HTR-8/SVneo (cell line): ENCODE results near the gene SMG1.
"Not testable (repeated sequence)": the region's sequence is repeated elsewhere in the genome, so short reads cannot be mapped to it uniquely, and the experiment has no call there.

ENCODE experiments used
- DNase-seq: peaks from one replicate; pipeline ENCODE4 v3.0.0; 2011; ENCODE audit warnings: low spot score, mixed read lengths; ENCODE audit not compliant: insufficient read length
- FAIRE-seq: peaks from 2 replicates; lab custom pipeline; 2011; peaks lifted over from hg19 to GRCh38; lab: Jason Lieb, UNC

Gene SMG1

DNA sequence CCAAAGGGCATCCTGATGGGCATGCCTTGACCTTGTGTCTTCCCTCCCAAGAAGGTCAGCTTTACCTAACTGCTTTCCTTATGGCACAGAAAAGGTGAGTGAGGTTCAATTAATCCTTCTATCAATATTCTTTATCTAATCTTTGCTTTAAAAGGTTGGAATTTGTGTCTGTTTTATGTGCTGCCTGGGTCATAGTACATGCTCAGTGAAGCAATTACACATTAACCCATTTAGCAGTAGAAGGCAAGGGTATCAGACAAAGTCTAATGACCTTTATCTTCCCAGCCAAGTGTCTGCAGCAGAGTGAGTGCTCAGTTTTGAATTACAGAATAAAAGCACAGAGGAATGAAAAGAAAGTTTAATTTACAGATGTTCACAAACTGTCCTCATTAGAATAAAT is 63.3 kb downstream of the SMG1 start:
- not testable (repeated sequence) for FAIRE-seq, DNase-seq

DNA sequence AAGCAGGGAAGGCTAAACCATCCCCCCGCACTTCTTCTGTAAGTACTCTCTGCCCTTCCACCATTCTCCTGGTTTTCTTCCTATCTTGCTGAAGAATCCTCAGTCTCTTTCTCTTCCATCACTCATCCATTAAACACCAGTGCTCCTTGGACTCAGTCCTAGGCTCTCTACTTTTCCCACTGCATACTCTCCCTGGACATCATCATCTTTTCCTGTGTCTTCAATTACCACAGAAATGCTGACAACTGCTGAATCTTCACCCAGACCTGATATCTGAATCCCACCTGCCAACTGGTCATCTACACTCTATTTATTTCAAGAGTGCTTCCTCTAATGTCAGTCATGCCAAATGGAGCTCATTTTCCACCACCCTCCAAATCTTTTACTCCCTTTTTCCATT is 71.0 kb downstream of the SMG1 start:
- no peak for DNase-seq
- no peak for FAIRE-seq

GRCh38 chr16:18853694-18854093 is 72.5 kb downstream of the SMG1 start:
- DNase-seq = no peak
- no peak for FAIRE-seq

DNA sequence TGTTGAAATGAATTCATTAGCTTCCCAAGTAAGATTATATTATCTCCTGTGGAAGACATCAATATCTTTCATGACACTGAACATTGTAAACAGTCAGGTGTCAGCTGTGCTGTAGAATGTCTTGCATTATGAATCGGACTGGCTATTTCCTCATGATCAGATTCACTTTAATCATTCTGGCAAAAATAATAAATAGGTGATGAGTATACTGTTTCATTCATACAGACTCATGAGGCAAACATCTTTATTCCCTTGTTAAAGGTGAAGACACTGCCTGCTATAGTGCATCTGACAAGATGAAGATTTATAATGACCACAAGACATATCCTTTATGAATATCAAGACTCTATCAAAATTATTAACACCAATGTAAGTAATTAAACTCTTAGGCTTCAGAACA is 73.6 kb downstream of the SMG1 start:
- DNase-seq (no peak), FAIRE-seq (no peak)

GRCh38 chr16:18846416-18846815 is 79.8 kb downstream of the SMG1 start:
- FAIRE-seq (no peak), DNase-seq (no peak)

- FAIRE-seq (no peak), DNase-seq (no peak)
Measured at GRCh38 chr16:18842565-18842964, 83.6 kb downstream of the SMG1 start.

DNA sequence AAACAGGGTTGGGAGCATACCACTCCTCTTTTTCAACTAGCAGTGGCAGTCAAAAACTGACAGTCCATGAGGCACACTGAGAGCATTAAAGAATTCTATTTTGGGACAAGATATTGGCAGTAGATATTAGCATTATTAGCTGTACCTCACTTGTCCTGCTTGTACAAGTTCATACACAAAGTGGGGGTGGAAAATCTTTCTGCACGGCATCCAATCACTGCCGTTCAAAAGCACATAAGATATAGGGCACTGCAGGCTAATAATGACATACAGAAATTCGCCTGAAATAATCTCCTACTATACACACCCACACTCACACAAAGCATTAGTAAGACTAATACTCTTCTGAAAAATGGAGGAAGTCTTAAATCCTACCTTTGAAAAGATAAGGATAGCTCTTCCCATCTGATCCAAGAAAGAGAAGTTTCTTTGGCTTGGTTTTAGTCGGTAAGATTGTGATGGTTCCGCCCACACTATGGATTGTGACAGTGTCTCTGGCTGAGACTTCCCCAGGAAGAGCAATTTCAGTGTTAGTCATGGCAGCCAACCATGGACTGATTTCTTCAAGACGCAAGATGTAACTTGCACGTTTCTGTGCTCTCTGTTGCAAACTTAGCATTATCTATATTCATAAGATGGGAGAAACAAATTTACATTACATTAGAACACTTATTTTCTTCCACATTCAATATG is 84.2 kb downstream of the SMG1 start:
- DNase-seq (no peak), FAIRE-seq (no peak)

DNA sequence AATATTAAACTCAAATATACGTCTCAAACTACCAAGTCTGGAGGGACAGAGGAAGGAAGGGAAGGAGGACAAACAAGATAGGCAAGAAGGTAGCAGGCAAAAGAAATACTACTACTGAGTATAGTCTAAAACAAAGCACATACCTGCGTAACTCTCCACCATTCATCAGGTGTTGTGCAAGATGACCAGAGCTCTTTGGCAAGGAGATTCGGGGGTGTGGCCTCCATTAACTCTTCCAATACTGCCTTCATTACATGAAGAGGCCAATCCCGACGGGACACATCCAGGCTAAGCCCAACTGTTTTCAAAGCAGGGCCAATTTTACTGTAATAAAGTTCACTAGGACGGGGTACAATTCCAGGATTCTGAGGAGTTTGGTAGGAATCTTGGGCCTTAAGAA is 86.7 kb downstream of the SMG1 start:
- no peak for DNase-seq
- FAIRE-seq = no peak

- FAIRE-seq = no peak
- DNase-seq = no peak
Measured at GRCh38 chr16:18836702-18837101, 89.5 kb downstream of the SMG1 start.

DNA sequence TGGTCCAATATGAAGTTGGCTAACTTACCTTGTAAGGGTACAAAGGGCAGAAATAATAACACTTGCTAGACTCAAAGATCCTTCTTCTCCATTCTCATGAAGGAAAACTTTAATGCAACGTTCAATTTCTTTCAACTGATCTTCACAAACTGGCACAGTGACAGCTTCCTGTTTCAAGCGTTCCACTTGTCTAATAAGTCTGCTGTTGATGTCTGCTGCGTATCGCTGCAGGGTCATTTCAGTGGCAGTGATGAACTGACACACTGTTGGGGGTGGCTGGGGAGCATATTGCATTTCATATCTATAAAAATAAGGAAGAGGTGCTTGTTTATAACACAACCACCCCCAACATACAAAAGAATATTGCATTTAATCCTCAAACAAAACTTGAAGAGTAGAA is 91.3 kb downstream of the SMG1 start:
- DNase-seq (no peak), FAIRE-seq (no peak)

DNA sequence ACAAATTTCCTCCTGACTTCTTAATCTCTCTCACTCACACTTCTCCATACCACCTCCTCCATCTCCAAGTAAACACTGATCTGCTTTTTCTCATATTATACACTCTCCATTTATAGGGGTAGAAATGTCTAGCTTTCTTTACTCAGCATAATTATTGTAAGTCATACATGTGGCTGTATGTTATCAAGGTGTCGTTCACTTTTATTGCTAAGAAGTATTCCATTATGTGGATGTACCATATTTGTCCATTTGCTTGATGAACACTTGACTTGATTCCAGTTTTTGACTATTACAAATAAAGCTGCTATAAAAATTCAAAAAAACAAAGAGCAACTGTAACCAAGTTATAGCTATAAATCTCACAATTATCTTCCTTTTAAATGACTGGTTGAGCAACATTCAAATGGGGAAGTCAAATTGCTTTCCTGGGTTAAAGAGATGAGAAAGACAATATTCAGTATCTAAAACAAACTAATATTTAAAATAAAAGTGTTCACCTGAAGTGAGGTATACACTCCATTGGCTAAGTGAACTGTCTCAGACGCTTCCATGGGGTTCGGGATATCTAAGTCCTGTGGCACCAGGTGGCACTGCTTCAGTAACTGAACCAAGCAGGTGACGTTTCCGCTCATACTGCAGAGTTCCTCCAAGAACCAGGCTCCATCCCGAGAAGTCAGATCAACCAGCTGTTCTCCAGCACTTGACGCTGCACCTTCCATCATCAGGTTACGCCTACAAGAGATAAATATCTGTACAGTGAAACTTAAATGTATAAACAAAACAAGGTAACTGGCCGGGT is 92.3 kb downstream of the SMG1 start:
- FAIRE-seq (no peak), DNase-seq (no peak)

DNA sequence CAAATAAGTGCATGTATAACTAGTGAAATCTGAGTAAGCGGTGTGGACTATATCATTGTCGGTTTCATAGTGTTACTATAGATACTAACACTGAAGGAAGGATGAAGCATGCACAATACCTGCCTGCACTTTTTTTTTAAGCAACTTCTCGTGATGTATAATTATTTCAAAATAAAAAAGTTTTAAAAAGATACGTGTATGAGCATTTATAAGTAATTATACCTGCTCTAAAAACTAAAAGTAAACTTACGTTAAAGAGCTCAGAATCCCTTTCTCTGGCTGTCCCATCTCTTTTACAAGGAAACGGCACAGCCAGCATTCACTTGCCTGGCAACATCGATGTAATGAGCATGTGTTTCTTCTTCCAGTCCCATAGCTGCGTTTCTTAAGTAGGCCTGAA is 93.6 kb downstream of the SMG1 start:
- no peak for FAIRE-seq
- DNase-seq = no peak

DNA sequence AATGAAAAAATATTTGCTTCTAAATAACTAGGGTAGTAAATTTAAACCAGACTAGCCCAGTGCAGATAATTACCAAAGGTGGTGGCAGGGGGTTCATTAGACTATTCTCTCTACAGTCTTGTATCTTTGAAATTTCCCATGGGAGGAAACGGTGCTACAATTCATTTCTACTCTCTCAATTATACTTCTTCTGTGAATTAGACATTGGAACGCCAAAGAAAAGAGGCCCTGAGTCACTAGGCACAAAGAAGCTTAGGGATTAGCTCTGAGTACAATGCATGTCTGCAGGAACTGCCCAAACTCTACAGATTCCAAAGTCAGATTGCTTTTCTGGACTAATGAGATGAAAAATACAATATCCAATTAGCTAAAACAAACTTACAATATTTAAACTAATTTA is 94.2 kb downstream of the SMG1 start:
- no peak for DNase-seq
- no peak for FAIRE-seq

- DNase-seq (no peak), FAIRE-seq (no peak)
Measured at GRCh38 chr16:18829251-18829650, 97.0 kb downstream of the SMG1 start.

- no peak for FAIRE-seq
- DNase-seq = no peak
Measured at GRCh38 chr16:18827890-18828289, 98.3 kb downstream of the SMG1 start.

DNA sequence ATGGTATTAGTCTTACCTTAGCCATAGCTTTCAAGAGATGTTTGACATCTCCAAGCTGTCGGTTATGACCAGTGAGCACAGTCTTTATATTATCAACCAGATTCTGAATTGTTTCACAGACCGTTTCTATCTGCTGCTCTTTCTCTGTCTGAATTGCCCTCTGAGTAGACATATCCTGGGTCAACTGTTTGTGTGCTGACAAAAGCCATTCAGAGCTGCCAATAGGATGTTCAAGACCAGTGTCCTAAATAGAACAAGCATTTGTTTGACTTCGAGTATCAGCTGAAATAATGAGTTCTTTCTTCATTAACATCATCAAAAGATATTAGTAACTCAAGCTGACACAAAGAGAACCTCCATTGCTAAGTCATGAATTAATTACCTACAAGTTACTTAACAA is 109.9 kb downstream of the SMG1 start:
- no peak for DNase-seq
- no peak for FAIRE-seq

DNA sequence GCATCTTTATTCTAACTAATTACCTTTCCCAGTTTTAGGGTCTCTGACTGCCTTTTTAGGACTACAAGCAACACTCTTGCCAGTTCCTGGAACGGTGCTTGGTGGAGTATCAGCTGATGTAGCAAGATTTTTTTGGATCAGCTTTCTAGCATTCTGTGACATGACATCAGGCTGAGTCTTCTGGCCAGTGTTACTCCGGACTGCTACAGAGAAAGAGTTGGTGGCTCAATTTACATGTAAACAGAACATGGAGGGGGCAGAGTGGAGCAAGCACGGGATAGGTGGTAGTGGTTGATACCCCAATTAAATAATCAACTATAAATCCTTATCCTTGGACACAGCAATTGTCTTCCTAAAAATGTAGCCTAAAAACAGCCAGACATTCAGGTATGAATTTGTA is 114.3 kb downstream of the SMG1 start:
- no peak for DNase-seq
- FAIRE-seq = no peak

GRCh38 chr16:18809165-18809564 is 117.0 kb downstream of the SMG1 start:
- FAIRE-seq (no peak), DNase-seq (no peak)

- no peak for DNase-seq
- FAIRE-seq = no peak
Measured at GRCh38 chr16:18805257-18805773, 120.9 kb downstream of the SMG1 start.

DNA sequence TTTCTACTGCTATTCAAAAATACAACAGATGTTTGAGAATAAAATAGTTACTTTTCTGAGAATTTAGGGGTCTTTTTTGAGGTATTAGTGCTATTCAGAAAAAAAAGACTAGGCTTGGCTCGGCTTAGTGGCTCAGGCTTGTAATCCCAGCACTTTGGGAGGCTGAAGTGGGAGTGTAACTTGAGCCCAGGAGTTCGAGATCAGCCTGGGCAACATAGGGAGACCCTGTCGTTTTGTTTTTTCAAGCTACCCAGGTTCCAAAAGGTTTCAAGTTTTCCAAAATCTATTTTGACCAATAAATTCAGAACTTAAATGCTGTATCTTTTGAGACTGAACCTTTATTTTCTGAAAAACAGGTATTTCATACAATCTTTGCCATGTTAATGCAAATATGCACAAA is 121.7 kb downstream of the SMG1 start:
- FAIRE-seq = no peak
- no peak for DNase-seq

DNA sequence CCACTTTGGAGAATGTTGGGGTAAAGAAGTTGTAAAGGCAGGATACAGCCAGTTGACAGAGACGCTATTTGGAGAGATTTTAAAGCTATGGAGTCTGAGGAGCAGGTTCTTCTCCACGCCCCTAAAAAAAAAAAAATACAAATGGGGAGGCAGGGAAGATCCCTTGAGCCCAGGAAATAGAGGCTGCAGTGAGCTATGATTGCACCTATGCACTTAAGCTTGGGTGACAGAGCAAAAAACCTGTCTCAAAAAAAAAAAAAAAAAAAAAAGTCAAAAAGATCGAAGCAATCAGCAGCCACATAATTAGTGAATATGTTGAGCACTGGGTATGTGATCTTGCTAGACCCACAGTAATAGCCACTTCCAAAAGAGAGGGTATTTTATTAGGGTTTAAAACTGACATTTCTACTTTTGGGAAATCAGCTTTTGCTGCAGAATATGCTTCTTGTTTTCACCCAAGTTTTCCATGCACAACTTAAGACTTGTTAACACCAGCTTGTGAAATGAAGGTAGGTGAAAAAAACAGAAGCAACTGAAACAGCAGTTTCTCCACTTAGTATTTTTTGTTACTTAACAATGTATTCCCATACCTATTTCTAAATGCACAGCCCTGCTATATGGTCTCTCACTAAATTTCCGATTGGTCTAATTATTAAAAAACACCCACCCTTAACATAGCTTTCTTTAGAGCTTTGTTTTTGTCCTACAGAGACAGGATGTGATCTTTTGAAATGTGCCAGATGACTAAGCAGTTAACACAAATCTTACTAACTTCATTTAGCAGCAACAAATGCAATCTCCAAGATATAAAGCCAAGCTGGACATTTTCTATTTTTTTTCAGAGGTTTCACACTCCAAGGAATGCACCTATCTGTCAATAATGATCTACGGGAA is 122.4 kb downstream of the SMG1 start:
- DNase-seq = no peak
- no peak for FAIRE-seq
